NCI-H2196 treated with DMSO at 0.1 percent for 48 hours (cell line): ENCODE data around the gene SCD5.

ENCODE experiments used
- DNase-seq: peaks from one replicate; lab custom pipeline; 2025; ENCODE audit not compliant: unreplicated experiment; lab: John Stamatoyannopoulos, UW

The SCD5 gene

GRCh38 chr4:82797405-82798111, 1.0 kb downstream of the SCD5 start:
- no peak for DNase-seq

GRCh38 chr4:82797040-82797404, 1.6 kb downstream of the SCD5 start:
- DNase-seq, result no peak

- DNase-seq, result no peak
Observed at GRCh38 chr4:82792912-82793649, 5.5 kb downstream of the SCD5 start.

GRCh38 chr4:82791179-82791578, 7.4 kb downstream of the SCD5 start:
- DNase-seq, result no peak

DNA sequence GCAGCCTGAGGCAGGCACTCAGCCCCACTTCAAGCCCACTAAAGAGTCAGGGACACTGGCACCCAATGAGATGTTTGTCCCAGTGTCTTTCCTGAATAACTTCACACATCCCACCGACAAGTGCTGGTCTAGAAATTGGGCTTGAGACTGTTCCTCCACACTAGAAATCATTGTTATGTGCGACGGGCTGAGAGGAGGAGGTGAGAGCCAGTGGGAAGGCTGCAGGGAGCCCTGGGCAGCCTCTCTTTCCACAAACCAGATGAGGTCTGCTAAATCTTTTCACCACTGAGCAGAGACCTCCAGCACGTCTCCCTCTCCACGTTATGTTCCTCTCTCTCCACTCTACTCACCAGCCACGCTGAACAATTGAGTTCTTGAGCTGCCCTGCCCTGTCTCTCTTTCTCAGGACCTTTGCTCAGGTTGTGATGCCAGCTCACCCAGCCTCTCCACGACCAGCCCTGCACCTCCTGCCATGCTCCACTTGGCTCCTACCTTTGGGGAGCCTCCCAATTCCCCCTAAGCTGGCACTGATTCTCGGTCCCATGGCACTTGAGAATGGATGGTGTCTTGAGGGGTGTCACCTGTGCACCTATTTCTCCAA, 8.4 kb downstream of the SCD5 start:
- no peak for DNase-seq

DNA sequence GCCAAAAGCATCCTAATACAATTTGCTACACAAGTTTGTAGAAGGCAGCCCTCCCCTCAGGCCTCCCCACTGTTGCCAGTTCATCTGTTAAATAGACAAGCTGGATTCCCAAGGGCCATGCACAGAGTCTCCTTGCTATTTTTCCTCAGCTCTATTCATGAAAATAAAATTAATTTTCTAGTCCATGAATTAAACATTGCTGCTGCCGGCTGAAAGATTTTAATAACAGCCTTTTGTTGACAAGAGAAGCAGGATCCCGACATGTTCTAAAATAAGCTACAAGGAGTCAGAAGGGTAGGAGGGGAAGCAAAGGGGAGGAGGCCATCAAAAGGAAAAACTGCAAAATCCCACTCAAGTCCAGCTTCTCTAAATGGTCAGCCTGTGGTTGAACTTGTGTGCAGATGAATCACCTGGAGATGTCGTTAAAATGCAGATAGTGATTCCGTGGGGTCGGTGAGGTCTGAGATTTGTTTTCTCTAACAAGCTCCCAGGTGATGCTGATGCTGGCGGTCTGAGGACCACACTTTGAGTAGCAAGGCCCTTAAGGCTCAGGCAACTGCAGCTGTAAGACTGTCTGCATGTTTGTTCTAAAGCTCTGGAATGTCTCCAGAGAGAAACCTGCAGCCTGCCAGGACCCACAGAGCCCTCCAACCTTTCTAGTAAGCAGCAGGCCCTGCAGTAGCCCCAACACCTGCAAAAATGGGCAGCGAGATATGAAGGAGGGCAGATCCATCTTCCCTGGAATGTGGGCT, 9.4 kb downstream of the SCD5 start:
- DNase-seq, result no peak

DNA sequence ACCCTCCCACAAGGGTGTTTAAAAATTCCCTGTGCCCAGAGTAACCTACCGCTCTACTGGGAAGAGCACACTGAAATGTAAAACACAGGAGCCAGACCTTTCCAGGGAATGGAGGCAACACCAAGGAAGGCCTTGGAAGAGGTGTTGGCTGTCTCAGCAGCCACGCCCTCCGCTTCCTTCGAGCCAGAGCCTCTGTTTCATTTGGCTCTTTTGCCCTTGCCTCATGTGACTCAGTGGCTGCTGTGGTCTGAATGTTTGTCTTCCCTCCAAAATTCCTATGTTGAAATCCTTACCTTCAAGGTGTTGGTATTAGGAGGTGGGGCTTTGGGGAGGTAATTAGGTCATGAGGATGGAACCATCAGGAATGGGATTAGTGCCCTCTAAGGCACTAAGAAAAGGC, 11.3 kb downstream of the SCD5 start:
- DNase-seq, result no peak

- no peak for DNase-seq
Observed at GRCh38 chr4:82786828-82787227, 11.8 kb downstream of the SCD5 start.

- DNase-seq, result no peak
Observed at GRCh38 chr4:82785611-82786400, 12.8 kb downstream of the SCD5 start.

GRCh38 chr4:82784681-82785610, 13.7 kb downstream of the SCD5 start:
- DNase-seq, result no peak

GRCh38 chr4:82782626-82783345, 15.8 kb downstream of the SCD5 start:
- DNase-seq, result no peak

GRCh38 chr4:82780752-82781231, 17.8 kb downstream of the SCD5 start:
- peak; percentile 71 for DNase-seq

DNA sequence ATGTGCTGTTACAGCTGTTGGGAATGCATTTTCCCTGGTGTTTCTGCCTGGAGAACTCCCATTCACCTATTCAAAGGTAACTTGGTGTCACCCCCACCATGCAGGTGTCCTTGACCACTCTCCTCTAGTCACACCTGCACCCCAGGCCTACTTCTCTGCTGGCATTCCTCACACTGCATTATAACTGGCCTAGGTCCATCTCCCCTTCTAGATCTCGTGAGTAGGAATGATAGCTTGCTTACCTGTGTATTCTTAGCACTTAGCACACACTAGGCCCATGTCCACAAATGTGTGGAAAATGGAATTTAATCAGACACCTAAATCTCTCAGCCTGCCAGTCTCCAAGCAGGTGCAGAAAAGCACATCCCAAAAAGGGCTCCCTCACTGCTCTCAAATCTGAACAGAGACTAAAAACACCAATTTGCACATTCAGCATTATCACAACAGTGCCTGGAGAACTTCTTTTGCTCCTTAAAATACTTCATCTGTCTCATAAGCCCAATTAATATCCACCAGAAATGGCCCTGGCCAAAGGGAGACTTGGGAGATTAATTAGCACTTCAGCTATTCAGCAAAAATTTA, 18.3 kb downstream of the SCD5 start:
- no peak for DNase-seq

- DNase-seq, result no peak
Observed at GRCh38 chr4:82779032-82779431, 19.6 kb downstream of the SCD5 start.

DNA sequence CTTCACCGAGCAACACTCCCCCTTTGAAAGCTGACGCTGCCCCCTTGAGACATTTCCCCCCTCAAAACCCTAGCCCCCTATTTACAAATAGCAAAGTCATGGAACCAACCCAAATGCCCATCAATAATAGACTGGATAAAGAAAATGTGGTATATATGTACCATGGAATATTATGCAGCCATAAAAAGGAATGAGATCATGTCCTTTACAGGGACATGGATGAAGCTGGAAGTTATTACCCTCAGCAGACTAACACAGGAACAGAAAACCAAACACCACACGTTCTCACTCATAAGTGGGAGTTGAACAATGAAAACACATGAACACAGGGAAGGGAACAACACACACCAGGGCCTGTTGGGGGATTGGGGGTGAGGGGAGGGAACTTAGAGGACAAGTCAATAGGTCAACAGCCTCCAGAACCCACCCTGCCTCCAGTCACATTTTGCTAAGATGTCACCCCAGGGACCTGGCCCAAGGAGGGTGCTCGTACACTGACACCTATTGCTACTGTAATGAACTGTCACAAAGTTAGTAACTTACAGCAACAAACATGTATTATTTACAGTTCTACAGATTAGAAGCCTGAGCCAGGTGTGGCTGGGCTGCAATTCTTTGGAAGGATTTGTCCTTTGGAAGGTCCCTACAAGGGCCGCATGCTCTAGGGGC, 20.6 kb downstream of the SCD5 start:
- no peak for DNase-seq

DNA sequence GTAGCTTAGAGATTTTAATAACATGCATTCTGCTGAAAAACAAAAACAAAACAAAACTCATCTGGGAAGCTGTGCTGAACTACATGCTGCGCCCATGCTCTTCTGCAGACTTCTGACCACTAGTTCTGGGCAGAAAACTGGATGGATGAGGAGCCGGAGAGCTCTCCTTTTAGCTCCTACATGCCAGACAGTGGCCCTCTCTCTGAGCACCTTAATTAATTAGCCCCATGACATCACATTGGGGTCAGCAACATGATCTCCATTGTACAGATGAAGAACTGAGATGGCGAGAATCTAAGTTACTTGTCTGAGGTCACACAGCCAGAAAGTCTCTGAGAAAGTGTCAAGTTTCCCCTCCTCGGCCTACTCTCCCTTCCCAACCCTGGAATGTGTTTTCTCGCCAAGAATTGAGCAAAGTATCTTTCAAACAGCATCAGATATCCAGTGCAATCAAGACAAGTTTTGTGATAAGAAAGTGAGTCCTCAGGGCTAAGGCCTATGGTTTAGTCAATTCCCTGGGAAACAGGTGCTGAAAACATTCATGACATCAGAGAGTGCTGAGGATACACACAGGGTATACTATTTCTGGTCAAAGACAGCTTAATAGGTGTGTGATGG, 21.6 kb downstream of the SCD5 start:
- no peak for DNase-seq

- no peak for DNase-seq
Observed at GRCh38 chr4:82775243-82775642, 23.4 kb downstream of the SCD5 start.
